BJ (cell line): ENCODE results near the gene WDR54. TPM values are rescaled to one million over a fixed set of nuclear protein-coding genes. Genes with fewer than 3 reads are reported as not detected.

Experiments
- CTCF ChIA-PET: fragments of 350-600 bp; formaldehyde crosslinking; extraction: SDS; loops from one replicate; lab custom pipeline; 2021; ENCODE audit warnings: antibody characterized with exemption, inconsistent platforms; lab: Yijun Ruan, JAX
- POLR2A ChIA-PET: fragments of 300-600 bp; sonication (Branson Sonifier 250); formaldehyde crosslinking; extraction: SDS; loops from one replicate; lab custom pipeline; 2021; ENCODE audit warnings: antibody characterized with exemption; lab: Charles Lee
- DNase-seq: peaks from one replicate; pipeline ENCODE4 v3.0.0-alpha.2; 2011; ENCODE audit warnings: low read depth
- H3K27me3 ChIP-seq: 2 replicates; pipeline ENCODE4 v1.6.0; 2011; ENCODE audit warnings: low read length; ENCODE audit not compliant: control insufficient read depth, insufficient read depth
- H3K36me3 ChIP-seq: 2 replicates; pipeline ENCODE4 v1.5.1; 2011; ENCODE audit warnings: low read length; ENCODE audit not compliant: control insufficient read depth, insufficient read depth
- H3K4me3 ChIP-seq: 2 replicates; pipeline ENCODE4 v1.5.1; 2011; ENCODE audit warnings: low read depth, mild to moderate bottlenecking, control low read depth, low read length
- CTCF ChIP-seq: IDR thresholded peaks from 2 replicates; pipeline ENCODE4 v1.5.1; 2011; ENCODE audit warnings: low read depth, mild to moderate bottlenecking, control low read depth, inconsistent platforms, low read length, moderate library complexity; ENCODE audit not compliant: insufficient read depth
- polyA plus RNA-seq: library from polyadenylated mRNA; depleted of rRNA; stranded (reverse); fragments of >200 nt; gene quantifications from 2 replicates; pipeline ENCODE4 v1.2.3, GENCODE V29; 2011

WDR54 gene
- polyA plus RNA-seq, 1 experiment: 42.9 TPM

GRCh38 chr2:74374509-74375205, 46.9 kb upstream of the WDR54 start:
- H3K27me3 ChIP-seq: no peaks in the 10 kb centered on the region
- TF ChIP-seq CTCF: no peak
- ChIA-PET CTCF (interaction anchor here (1.2 to 1.5 kb wide), 2 partner anchors 14 to 40 kb away, joined by 5 read pairs; no protein-coding TSS in a partner anchor), POLR2A (no interaction called here)
- peak overlapping the region; percentile 10 for H3K4me3 ChIP-seq
- no peak for DNase-seq
- H3K36me3 ChIP-seq: peaks cover 20% of the 10 kb centered on the region

GRCh38 chr2:74375838-74376237, 45.7 kb upstream of the WDR54 start:
- H3K27me3 ChIP-seq: no peaks in the 10 kb centered on the region
- no peak overlapping the region for H3K4me3 ChIP-seq
- ChIA-PET POLR2A (no interaction called here), CTCF (interaction anchor here (1.2 to 1.3 kb wide), 2 partner anchors 15 kb away, joined by 4 to 5 read pairs; no protein-coding TSS in a partner anchor)
- no peak for TF ChIP-seq CTCF
- no peak for DNase-seq
- H3K36me3 ChIP-seq: peaks cover 8% of the 10 kb centered on the region

- no peak for TF ChIP-seq CTCF
- ChIA-PET POLR2A (no interaction called here), CTCF (interaction anchor here (1.8 kb wide), 1 partner anchor 43 kb away, joined by 6 read pairs; no protein-coding TSS in a partner anchor)
- Histone ChIP-seq H3K27me3 (no peaks in the 10 kb centered on the region), H3K36me3 (peaks cover 4% of the 10 kb centered on the region; the same call in 1 of the 2 replicates), H3K4me3 (no peak overlapping the region)
- no peak for DNase-seq
These were observed 43.5 kb upstream of the WDR54 start for GRCh38 chr2:74378007-74378406.

GRCh38 chr2:74379851-74380789, 41.4 kb upstream of the WDR54 start, which contains the start of gene DCTN1:
Gene DCTN1 (minus strand): TSS chr2:74380311. CDS start chr2:74380037, 274 bp downstream.
- TF ChIP-seq CTCF: no peak
- Histone ChIP-seq H3K36me3 (peaks cover 4% of the 10 kb centered on the region; the same call in 1 of the 2 replicates), H3K27me3 (no peaks in the 10 kb centered on the region), H3K4me3 (peak within 1 kb of the TSS; percentile 55)
- POLR2A ChIA-PET: interaction anchor here (0.5 to 1.0 kb wide), 2 partner anchors 22 to 408 kb away, joined by 4 to 5 read pairs; no protein-coding TSS in a partner anchor
- DNase-seq: no peak
- CTCF ChIA-PET: interaction anchor here (0.6 to 2.2 kb wide), 5 partner anchors 9 to 58 kb away, joined by 3 to 17 read pairs (median 4); no protein-coding TSS in a partner anchor
